HepG2 (cell line): ENCODE data around the gene IGF2. TPM values are rescaled to one million over a fixed set of nuclear protein-coding genes. Genes with fewer than 3 reads are reported as not detected.

Source experiments
- ATRX ChIP-seq: sonication (generic); formaldehyde crosslinking; IDR thresholded peaks from 2 replicates; pipeline ENCODE4 v1.4.0; 2020; ENCODE audit warnings: missing genetic modification reagents, borderline replicate concordance
- GTF2F1 ChIP-seq: fragments of 150-350 bp; IDR thresholded peaks from 2 replicates; pipeline ENCODE4 v1.6.1; 2014; ENCODE audit warnings: low read length
- HNRNPL ChIP-seq: fragments of 200-400 bp; formaldehyde crosslinking; IDR thresholded peaks from 2 replicates; pipeline ENCODE4 v1.6.1; 2017; ENCODE audit warnings: mild to moderate bottlenecking, low read depth, low read length
- KLF9 ChIP-seq: IDR thresholded peaks from 2 replicates; pipeline ENCODE4 v1.6.1; 2016; ENCODE audit warnings: low read depth
- SIX4 ChIP-seq: sonication (generic); formaldehyde crosslinking; IDR thresholded peaks from 2 replicates; pipeline ENCODE4 v1.4.0; 2020; ENCODE audit warnings: missing genetic modification reagents
- SRSF9 ChIP-seq: fragments of 200-400 bp; formaldehyde crosslinking; IDR thresholded peaks from 2 replicates; pipeline ENCODE4 v1.6.1; 2018; ENCODE audit warnings: borderline replicate concordance, mild to moderate bottlenecking, low read depth, low read length; ENCODE audit not compliant: insufficient read depth, poor library complexity, severe bottlenecking
- TCF7L2 ChIP-seq: IDR thresholded peaks from 2 replicates; pipeline ENCODE4 v1.6.1; 2011; ENCODE audit warnings: mild to moderate bottlenecking, low read depth, low read length, moderate library complexity
- YEATS4 ChIP-seq: sonication (generic); formaldehyde crosslinking; IDR thresholded peaks from 2 replicates; pipeline ENCODE4 v1.4.0; 2020; ENCODE audit warnings: missing genetic modification reagents, borderline replicate concordance
- ZC3H4 ChIP-seq: sonication (generic); formaldehyde crosslinking; IDR thresholded peaks from 2 replicates; pipeline ENCODE4 v1.4.0; 2020; ENCODE audit warnings: missing genetic modification reagents, borderline replicate concordance
- ZFP36 ChIP-seq: fragments of 150-350 bp; IDR thresholded peaks from 2 replicates; pipeline ENCODE4 v1.6.1; 2018; ENCODE audit warnings: borderline replicate concordance, low read length, low read depth; ENCODE audit not compliant: partially characterized antibody
- ZMAT3 ChIP-seq: sonication (generic); formaldehyde crosslinking; conservative IDR thresholded peaks from 2 replicates; pipeline ENCODE4 v1.7.0; 2021; ENCODE audit warnings: missing genetic modification reagents
- ZNF10 ChIP-seq: sonication (generic); formaldehyde crosslinking; IDR thresholded peaks from 2 replicates; pipeline ENCODE4 v1.4.0; 2020; ENCODE audit warnings: mild to moderate bottlenecking, low read depth, missing genetic modification reagents, borderline replicate concordance
- ZNF430 ChIP-seq: sonication (generic); formaldehyde crosslinking; IDR thresholded peaks from 2 replicates; pipeline ENCODE4 v1.9.0; 2021; ENCODE audit warnings: mild to moderate bottlenecking, missing genetic modification reagents
- ZNF460 ChIP-seq: sonication (generic); formaldehyde crosslinking; IDR thresholded peaks from 2 replicates; pipeline ENCODE4 v1.5.1; 2020; ENCODE audit warnings: missing genetic modification reagents, mild to moderate bottlenecking, borderline replicate concordance
- ZNF589 ChIP-seq: sonication (generic); formaldehyde crosslinking; conservative IDR thresholded peaks from 2 replicates; pipeline ENCODE4 v1.8.0; 2022; ENCODE audit warnings: mild to moderate bottlenecking, moderate library complexity, missing genetic modification reagents
- ZNF614 ChIP-seq: IDR thresholded peaks from 2 replicates; pipeline ENCODE4 v1.6.1; 2018; ENCODE audit warnings: missing biosample characterization, missing genetic modification reagents, inconsistent platforms, borderline replicate concordance
- ZNF747 ChIP-seq: sonication (generic); formaldehyde crosslinking; IDR thresholded peaks from 2 replicates; pipeline ENCODE4 v1.8.1; 2023; ENCODE audit warnings: missing genetic modification reagents, mild to moderate bottlenecking, borderline replicate concordance
- ZNF775 ChIP-seq: sonication (generic); formaldehyde crosslinking; IDR thresholded peaks from 2 replicates; pipeline ENCODE4 v1.4.0; 2020; ENCODE audit warnings: missing genetic modification reagents, mild to moderate bottlenecking, moderate library complexity, borderline replicate concordance
- ZSCAN9 ChIP-seq: IDR thresholded peaks from 2 replicates; pipeline ENCODE4 v1.6.1; 2016; ENCODE audit warnings: borderline replicate concordance
- polyA plus RNA-seq, 8 experiments: library from polyadenylated mRNA; depleted of rRNA in 3 of 8; stranded (reverse) in 7 of 8; unstranded in 1 of 8; fragments of >200 nt; fragmentation: Illumina TruSeq in 4 of 8; extraction: Trizol in 4 of 8; gene quantifications; 2 replicates each; pipeline versions ENCODE4 v1.2.1 to v1.2.3, GENCODE V29; 2011 to 2016; ENCODE audit warnings: low read depth in 4 of 8, missing spikeins in 1 of 8, mixed read lengths in 1 of 8; ENCODE audit not compliant: insufficient read depth in 1 of 8
- total RNA-seq, 5 experiments: library from RNA; depleted of rRNA; stranded (reverse); fragments of >200 nt; fragmentation: Illumina TruSeq; extraction: Trizol; gene quantifications; 2 replicates each; pipeline ENCODE4 v1.2.3, GENCODE V29; 2016; ENCODE audit warnings: low read depth in 1 of 5
- TF ChIP-seq, protein P1 (sequence below): sonication (generic); formaldehyde crosslinking; IDR thresholded peaks from 2 replicates; pipeline ENCODE4 v1.9.0; 2022; ENCODE audit warnings: low read depth, missing genetic modification reagents
- TF ChIP-seq, protein P2 (sequence below): sonication (generic); formaldehyde crosslinking; IDR thresholded peaks from 2 replicates; pipeline ENCODE4 v1.5.1; 2020; ENCODE audit warnings: mild to moderate bottlenecking, missing genetic modification reagents, moderate library complexity
- TF ChIP-seq, protein P3 (sequence below): IDR thresholded peaks from 2 replicates; pipeline ENCODE4 v1.6.1; 2016; ENCODE audit warnings: missing compliant biosample characterization, missing genetic modification reagents, borderline replicate concordance
- TF ChIP-seq, protein P4 (sequence below): sonication (generic); formaldehyde crosslinking; conservative IDR thresholded peaks from 2 replicates; pipeline ENCODE4 v1.4.0; 2020; ENCODE audit warnings: missing genetic modification reagents

IGF2 gene
- total and polyA plus RNA-seq, 2 of the 13 experiments (the other 11 are each of a cell fraction or from before 2014, with no cell fraction given) = 79.1 to 254 TPM

DNA sequence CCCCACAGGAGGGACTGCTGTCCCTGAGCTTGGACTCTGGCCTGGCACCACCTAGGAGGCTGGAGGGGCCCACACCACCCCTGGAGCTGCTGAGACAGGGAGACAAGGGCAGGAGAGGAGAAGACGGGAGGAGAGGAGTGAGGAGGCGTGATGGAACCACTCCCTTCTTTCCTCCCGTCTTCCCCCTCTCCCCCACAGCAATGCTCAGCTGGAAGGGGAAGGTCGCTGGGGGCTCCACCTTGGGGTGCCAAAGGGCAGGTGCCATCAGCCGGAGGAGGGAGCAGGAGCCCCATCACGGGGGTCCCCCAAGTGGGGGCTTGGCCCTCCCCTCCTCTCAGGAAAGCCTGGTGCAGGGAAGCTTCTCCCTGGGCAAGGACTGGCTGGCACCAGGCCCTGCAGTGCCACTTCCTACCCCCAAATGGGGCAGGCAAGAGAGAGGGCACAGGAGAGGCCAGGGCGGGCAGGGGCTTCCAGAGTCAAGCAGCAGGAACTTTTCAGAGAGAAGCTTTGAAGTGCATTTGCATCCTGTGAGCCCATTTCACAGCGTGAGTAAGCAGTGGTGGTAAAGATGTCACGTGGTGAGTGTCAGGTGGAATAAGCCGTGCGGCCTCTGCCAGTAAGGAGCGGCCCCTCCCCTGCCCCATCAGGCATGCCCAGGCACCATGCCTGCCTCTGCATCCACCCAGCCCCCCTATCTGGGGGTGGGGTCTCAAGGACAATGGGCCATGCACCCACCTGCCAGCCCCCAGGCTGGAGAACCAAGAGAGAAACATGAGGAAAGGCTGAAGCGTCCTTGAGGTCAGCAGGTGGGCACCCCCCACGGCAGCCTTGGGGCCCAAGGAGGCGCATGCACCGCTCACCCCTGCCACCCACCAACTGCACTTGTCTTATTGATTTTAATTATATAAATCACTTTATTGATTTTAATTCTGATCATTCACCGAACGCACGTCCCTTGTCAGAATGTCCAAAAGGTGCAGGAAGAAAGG is 4.9 kb downstream of the IGF2 start (continued):
- TF ChIP-seq, protein P1, sequence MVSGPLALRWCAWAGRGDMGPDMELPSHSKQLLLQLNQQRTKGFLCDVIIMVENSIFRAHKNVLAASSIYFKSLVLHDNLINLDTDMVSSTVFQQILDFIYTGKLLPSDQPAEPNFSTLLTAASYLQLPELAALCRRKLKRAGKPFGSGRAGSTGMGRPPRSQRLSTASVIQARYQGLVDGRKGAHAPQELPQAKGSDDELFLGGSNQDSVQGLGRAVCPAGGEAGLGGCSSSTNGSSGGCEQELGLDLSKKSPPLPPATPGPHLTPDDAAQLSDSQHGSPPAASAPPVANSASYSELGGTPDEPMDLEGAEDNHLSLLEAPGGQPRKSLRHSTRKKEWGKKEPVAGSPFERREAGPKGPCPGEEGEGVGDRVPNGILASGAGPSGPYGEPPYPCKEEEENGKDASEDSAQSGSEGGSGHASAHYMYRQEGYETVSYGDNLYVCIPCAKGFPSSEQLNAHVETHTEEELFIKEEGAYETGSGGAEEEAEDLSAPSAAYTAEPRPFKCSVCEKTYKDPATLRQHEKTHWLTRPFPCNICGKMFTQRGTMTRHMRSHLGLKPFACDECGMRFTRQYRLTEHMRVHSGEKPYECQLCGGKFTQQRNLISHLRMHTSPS (CRISPR knock-in tag) = peak; percentile 69; the same call in 1 of the 2 replicates
- TF ChIP-seq ZFP36 = no peak
- no peak for TF ChIP-seq ATRX (CRISPR knock-in tag)
- no peak for TF ChIP-seq ZNF10 (CRISPR knock-in tag)
- no peak for TF ChIP-seq SRSF9
- 0 out of 2 replicates have a peak, but pooled peaks have one; percentile 43 for TF ChIP-seq ZC3H4 (CRISPR knock-in tag)
- TF ChIP-seq TCF7L2 = no peak
- no peak for TF ChIP-seq ZSCAN9 (CRISPR knock-in tag)
- TF ChIP-seq SIX4 (CRISPR knock-in tag) = no peak
- TF ChIP-seq GTF2F1 = no peak
- no peak for TF ChIP-seq ZNF747
- no peak for TF ChIP-seq ZMAT3 (CRISPR knock-in tag)
- TF ChIP-seq, protein P2, sequence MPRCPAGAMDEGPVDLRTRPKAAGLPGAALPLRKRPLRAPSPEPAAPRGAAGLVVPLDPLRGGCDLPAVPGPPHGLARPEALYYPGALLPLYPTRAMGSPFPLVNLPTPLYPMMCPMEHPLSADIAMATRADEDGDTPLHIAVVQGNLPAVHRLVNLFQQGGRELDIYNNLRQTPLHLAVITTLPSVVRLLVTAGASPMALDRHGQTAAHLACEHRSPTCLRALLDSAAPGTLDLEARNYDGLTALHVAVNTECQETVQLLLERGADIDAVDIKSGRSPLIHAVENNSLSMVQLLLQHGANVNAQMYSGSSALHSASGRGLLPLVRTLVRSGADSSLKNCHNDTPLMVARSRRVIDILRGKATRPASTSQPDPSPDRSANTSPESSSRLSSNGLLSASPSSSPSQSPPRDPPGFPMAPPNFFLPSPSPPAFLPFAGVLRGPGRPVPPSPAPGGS (CRISPR knock-in tag) = no peak
- no peak for TF ChIP-seq ZNF460 (CRISPR knock-in tag)
- no peak for TF ChIP-seq ZNF614 (CRISPR knock-in tag)
- no peak; the same call in 1 of the 2 replicates for TF ChIP-seq ZNF430 (CRISPR knock-in tag)
- no peak; the same call in 1 of the 2 replicates for TF ChIP-seq ZNF589 (CRISPR knock-in tag)
- no peak for TF ChIP-seq KLF9 (CRISPR knock-in tag)
- no peak for TF ChIP-seq ZNF775 (CRISPR knock-in tag)
- no peak for TF ChIP-seq YEATS4
- TF ChIP-seq HNRNPL = peak; percentile 85
- TF ChIP-seq, protein P3, sequence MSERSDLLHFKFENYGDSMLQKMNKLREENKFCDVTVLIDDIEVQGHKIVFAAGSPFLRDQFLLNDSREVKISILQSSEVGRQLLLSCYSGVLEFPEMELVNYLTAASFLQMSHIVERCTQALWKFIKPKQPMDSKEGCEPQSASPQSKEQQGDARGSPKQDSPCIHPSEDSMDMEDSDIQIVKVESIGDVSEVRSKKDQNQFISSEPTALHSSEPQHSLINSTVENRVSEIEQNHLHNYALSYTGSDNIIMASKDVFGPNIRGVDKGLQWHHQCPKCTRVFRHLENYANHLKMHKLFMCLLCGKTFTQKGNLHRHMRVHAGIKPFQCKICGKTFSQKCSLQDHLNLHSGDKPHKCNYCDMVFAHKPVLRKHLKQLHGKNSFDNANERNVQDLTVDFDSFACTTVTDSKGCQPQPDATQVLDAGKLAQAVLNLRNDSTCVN (CRISPR knock-in tag) = no peak
- TF ChIP-seq, protein P4, sequence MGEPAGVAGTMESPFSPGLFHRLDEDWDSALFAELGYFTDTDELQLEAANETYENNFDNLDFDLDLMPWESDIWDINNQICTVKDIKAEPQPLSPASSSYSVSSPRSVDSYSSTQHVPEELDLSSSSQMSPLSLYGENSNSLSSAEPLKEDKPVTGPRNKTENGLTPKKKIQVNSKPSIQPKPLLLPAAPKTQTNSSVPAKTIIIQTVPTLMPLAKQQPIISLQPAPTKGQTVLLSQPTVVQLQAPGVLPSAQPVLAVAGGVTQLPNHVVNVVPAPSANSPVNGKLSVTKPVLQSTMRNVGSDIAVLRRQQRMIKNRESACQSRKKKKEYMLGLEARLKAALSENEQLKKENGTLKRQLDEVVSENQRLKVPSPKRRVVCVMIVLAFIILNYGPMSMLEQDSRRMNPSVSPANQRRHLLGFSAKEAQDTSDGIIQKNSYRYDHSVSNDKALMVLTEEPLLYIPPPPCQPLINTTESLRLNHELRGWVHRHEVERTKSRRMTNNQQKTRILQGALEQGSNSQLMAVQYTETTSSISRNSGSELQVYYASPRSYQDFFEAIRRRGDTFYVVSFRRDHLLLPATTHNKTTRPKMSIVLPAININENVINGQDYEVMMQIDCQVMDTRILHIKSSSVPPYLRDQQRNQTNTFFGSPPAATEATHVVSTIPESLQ (CRISPR knock-in tag) = no peak
